Colon (tissue), 2 donors: ENCODE data around the gene KCTD16.

ENCODE experiments used
- FAIRE-seq: peaks from 2 replicates; lab custom pipeline; 2012; peaks lifted over from hg19 to GRCh38; lab: Jason Lieb, UNC
- donor health status: control.
- donor health status: control.

Gene KCTD16

GRCh38 chr5:144463481-144464223, 293.0 kb downstream of the KCTD16 start:
- FAIRE-seq: no peak

GRCh38 chr5:144464306-144464705, 293.6 kb downstream of the KCTD16 start:
- no peak for FAIRE-seq

- no peak for FAIRE-seq
These were observed 294.8 kb downstream of the KCTD16 start for GRCh38 chr5:144465441-144465840.

GRCh38 chr5:144467792-144468191, 297.1 kb downstream of the KCTD16 start:
- FAIRE-seq: no peak

- no peak for FAIRE-seq
These were observed 297.9 kb downstream of the KCTD16 start for GRCh38 chr5:144468571-144468970.

GRCh38 chr5:144469106-144469505, 298.4 kb downstream of the KCTD16 start:
- FAIRE-seq: no peak

GRCh38 chr5:144472221-144472620, 301.5 kb downstream of the KCTD16 start:
- FAIRE-seq: no peak

GRCh38 chr5:144473650-144474049, 303.0 kb downstream of the KCTD16 start:
- FAIRE-seq: no peak

GRCh38 chr5:144478565-144478964, 307.9 kb downstream of the KCTD16 start:
- FAIRE-seq: no peak

- no peak for FAIRE-seq
These were observed 311.2 kb downstream of the KCTD16 start for GRCh38 chr5:144481861-144482260.

- no peak for FAIRE-seq
These were observed 313.6 kb downstream of the KCTD16 start for GRCh38 chr5:144484124-144484897.

GRCh38 chr5:144485540-144485939, 314.9 kb downstream of the KCTD16 start:
- FAIRE-seq: no peak

- FAIRE-seq: no peak
These were observed 316.5 kb downstream of the KCTD16 start for GRCh38 chr5:144487207-144487606.

- no peak for FAIRE-seq
These were observed 317.1 kb downstream of the KCTD16 start for GRCh38 chr5:144487761-144488160.

- no peak for FAIRE-seq
These were observed 332.4 kb downstream of the KCTD16 start for GRCh38 chr5:144503123-144503522.

- FAIRE-seq: no peak
These were observed 334.4 kb downstream of the KCTD16 start for GRCh38 chr5:144504929-144505577.

- no peak for FAIRE-seq
These were observed 340.3 kb downstream of the KCTD16 start for GRCh38 chr5:144510845-144511579.

GRCh38 chr5:144511580-144512072, 341.0 kb downstream of the KCTD16 start:
- no peak for FAIRE-seq

GRCh38 chr5:144522698-144523097, 352.0 kb downstream of the KCTD16 start:
- no peak for FAIRE-seq

- FAIRE-seq: no peak
These were observed 354.3 kb downstream of the KCTD16 start for GRCh38 chr5:144525000-144525399.

GRCh38 chr5:144531188-144531587, 360.5 kb downstream of the KCTD16 start:
- no peak for FAIRE-seq
